Ascending aorta (tissue), 2 donors: ENCODE results near the gene UNC5A. TPM values are rescaled to one million over a fixed set of nuclear protein-coding genes. Genes with fewer than 3 reads are reported as not detected.
A peak's percentile ranks its signal among the peaks of the same experiment; 100 is the strongest.

Experiments used
- DNase-seq, 2 donors: peaks; one replicate each; pipeline ENCODE4 v3.0.0-alpha.2; 2019; ENCODE audit warnings: low spot score in 2 of 2
- H3K27ac ChIP-seq, 2 donors: fragments of 200-600 bp; sonication (generic); one replicate each; pipeline ENCODE4 v1.5.1; 2016 to 2017; ENCODE audit warnings: mild to moderate bottlenecking in 1 of 2
- H3K27me3 ChIP-seq: fragments of 200-600 bp; sonication (generic); one replicate; pipeline ENCODE4 v1.5.1; 2017
- H3K36me3 ChIP-seq, 2 donors: fragments of 200-600 bp; sonication (generic); one replicate each; pipeline ENCODE4 v1.5.1; 2016
- H3K4me1 ChIP-seq, 2 donors: fragments of 200-600 bp; sonication (generic); one replicate each; pipeline ENCODE4 v1.5.1; 2016 to 2017; ENCODE audit warnings: mild to moderate bottlenecking in 1 of 2
- H3K4me3 ChIP-seq, 2 donors: fragments of 200-600 bp; sonication (generic); one replicate each; pipeline ENCODE4 v1.5.1; 2016 to 2017; ENCODE audit warnings: mild to moderate bottlenecking in 1 of 2
- H3K9me3 ChIP-seq, 2 donors: fragments of 200-600 bp; sonication (generic); one replicate each; pipeline ENCODE4 v1.5.1; 2016
- CTCF ChIP-seq, 3 experiments: fragments of 200-600 bp in 2 of 3; fragments of 450-650 bp in 1 of 3; sonication (generic) in 2 of 3; IDR thresholded peaks; one replicate each; pipeline ENCODE4 v1.5.1; 2016 to 2019; ENCODE audit warnings: antibody characterized with exemption in 3 of 3, mild to moderate bottlenecking in 1 of 3, moderate library complexity in 1 of 3
- intact Hi-C: fragments of 100-400 bp; cut with DNase I; formaldehyde crosslinking; loops from one replicate; pipeline ENCODE4 v1.15.1; 2023
- total RNA-seq: library from RNA; depleted of rRNA; stranded (reverse); fragments of >200 nt; gene quantifications from one replicate; pipeline ENCODE4 v1.1.0, GENCODE V29; 2016

Gene UNC5A
- total RNA-seq, 1 donor from 2014 or later = not detected

GRCh38 chr5:176774216-176775171, 35.9 kb upstream of the UNC5A start:
- no peaks in the 10 kb centered on the region for H3K27me3 ChIP-seq
- H3K36me3 ChIP-seq = no peaks in the 10 kb centered on the region
- H3K4me3 ChIP-seq = no peak overlapping the region
- intact Hi-C loops = no loop called here
- no peaks in the 10 kb centered on the region for H3K9me3 ChIP-seq
- peak in 1 of 2 donors; percentile 39 for DNase-seq
- TF ChIP-seq CTCF (IDR thresholded peaks at IDR 0.05) = no peak
- no peaks in the 10 kb centered on the region for H3K4me1 ChIP-seq
- no peak overlapping the region for H3K27ac ChIP-seq

GRCh38 chr5:176775409-176775808, 35.0 kb upstream of the UNC5A start:
- DNase-seq = no peak
- TF ChIP-seq CTCF (IDR thresholded peaks at IDR 0.05) = no peak
- Histone ChIP-seq H3K9me3 (no peaks in the 10 kb centered on the region), H3K36me3 (no peaks in the 10 kb centered on the region), H3K4me3 (no peak overlapping the region), H3K27me3 (no peaks in the 10 kb centered on the region), H3K27ac (no peak overlapping the region), H3K4me1 (no peaks in the 10 kb centered on the region)
- intact Hi-C loops = no loop called here

- Histone ChIP-seq H3K27me3 (no peaks in the 10 kb centered on the region), H3K36me3 (no peaks in the 10 kb centered on the region), H3K4me3 (no peak overlapping the region), H3K27ac (no peak overlapping the region), H3K4me1 (no peaks in the 10 kb centered on the region), H3K9me3 (no peaks in the 10 kb centered on the region)
- peak in 1 of 2 donors; percentile 43 for DNase-seq
- TF ChIP-seq CTCF (IDR thresholded peaks at IDR 0.05) = no peak
- intact Hi-C loops = no loop called here
These were observed 34.1 kb upstream of the UNC5A start for GRCh38 chr5:176776141-176776865.

GRCh38 chr5:176776916-176777315, 33.4 kb upstream of the UNC5A start:
- Histone ChIP-seq H3K27ac (no peak overlapping the region), H3K4me1 (no peaks in the 10 kb centered on the region), H3K36me3 (no peaks in the 10 kb centered on the region), H3K9me3 (no peaks in the 10 kb centered on the region), H3K27me3 (no peaks in the 10 kb centered on the region), H3K4me3 (no peak overlapping the region)
- peak in 1 of 2 donors; percentile 19 for DNase-seq
- intact Hi-C loops = no loop called here
- no peak for TF ChIP-seq CTCF (IDR thresholded peaks at IDR 0.05)

- TF ChIP-seq CTCF (IDR thresholded peaks at IDR 0.05) = no peak
- Histone ChIP-seq H3K4me3 (no peak overlapping the region), H3K27me3 (no peaks in the 10 kb centered on the region), H3K27ac (no peak overlapping the region), H3K4me1 (no peaks in the 10 kb centered on the region), H3K36me3 (no peaks in the 10 kb centered on the region), H3K9me3 (no peaks in the 10 kb centered on the region)
- peak in 1 of 2 donors; percentile 11 for DNase-seq
- intact Hi-C loops = no loop called here
These were observed 31.4 kb upstream of the UNC5A start for GRCh38 chr5:176778921-176779465.
